GM23338 (cell line): Measurements from ENCODE around the gene ZC2HC1B. TPM values are rescaled to one million over a fixed set of nuclear protein-coding genes. Genes with fewer than 3 reads are reported as not detected.
A peak's percentile ranks its signal among the peaks of the same experiment; 100 is the strongest.

ENCODE experiments used
- ATAC-seq: fragments of 200-7000 bp; cut with Tn5 transposase; 3 replicates; pipeline ENCODE4 v1.9.1; 2020
- DNase-seq: peaks from one replicate; pipeline ENCODE4 v3.0.0-alpha.2; 2015; ENCODE audit warnings: low spot score
- H2AFZ ChIP-seq: fragments of 200-600 bp; sonication (generic); 2 replicates; pipeline ENCODE4 v1.8.0; 2016; ENCODE audit warnings: antibody characterized with exemption, mild to moderate bottlenecking, moderate library complexity
- H3F3A ChIP-seq: fragments of 200-600 bp; sonication (generic); replicated peaks from 2 replicates; pipeline ENCODE4 v1.8.0; 2017; ENCODE audit warnings: antibody characterized with exemption, mixed run types, low read depth
- H3K27ac ChIP-seq: fragments of 200-600 bp; sonication (generic); 2 replicates; pipeline ENCODE4 v1.6.1; 2016; ENCODE audit warnings: low read depth
- H3K27me3 ChIP-seq: fragments of 200-600 bp; sonication (generic); 2 replicates; pipeline ENCODE4 v1.8.0; 2016; ENCODE audit warnings: mild to moderate bottlenecking, mixed run types, moderate library complexity; ENCODE audit not compliant: insufficient read depth
- H3K36me3 ChIP-seq: fragments of 200-600 bp; sonication (generic); 2 replicates; pipeline ENCODE4 v1.8.0; 2016; ENCODE audit warnings: mild to moderate bottlenecking; ENCODE audit not compliant: insufficient read depth
- H3K4me1 ChIP-seq: fragments of 200-600 bp; sonication (generic); 2 replicates; pipeline ENCODE4 v1.8.0; 2016; ENCODE audit warnings: mild to moderate bottlenecking, moderate library complexity; ENCODE audit not compliant: insufficient read depth
- H3K4me2 ChIP-seq: fragments of 200-600 bp; sonication (generic); 2 replicates; pipeline ENCODE4 v1.7.1; 2017; ENCODE audit warnings: mixed run types
- H3K4me3 ChIP-seq: fragments of 200-600 bp; sonication (generic); 2 replicates; pipeline ENCODE4 v1.6.1; 2016; ENCODE audit warnings: mixed run types
- H3K79me2 ChIP-seq: fragments of 200-600 bp; sonication (generic); replicated peaks from 2 replicates; pipeline ENCODE4 v1.8.0; 2017; ENCODE audit warnings: mild to moderate bottlenecking; ENCODE audit not compliant: insufficient read depth
- H3K9me2 ChIP-seq: fragments of 200-600 bp; sonication (generic); 2 replicates; pipeline ENCODE4 v1.8.0; 2017; ENCODE audit not compliant: insufficient read depth
- H4K20me1 ChIP-seq: fragments of 200-600 bp; sonication (generic); replicated peaks from 2 replicates; pipeline ENCODE4 v1.8.0; 2017; ENCODE audit warnings: mild to moderate bottlenecking; ENCODE audit not compliant: insufficient read depth
- H3K27ac Mint-ChIP-seq: 2 replicates; pipeline ENCODE4 v1.8.0; 2020; ENCODE audit warnings: inconsistent platforms, mild to moderate bottlenecking, moderate library complexity, mixed read lengths
- H3K27me3 Mint-ChIP-seq: 3 replicates; pipeline ENCODE4 v1.8.0; 2022; ENCODE audit warnings: low read depth, mild to moderate bottlenecking, moderate library complexity, mixed read lengths, inconsistent platforms; ENCODE audit not compliant: insufficient read depth, poor library complexity
- H3K36me3 Mint-ChIP-seq: 3 replicates; pipeline ENCODE4 v1.8.0; 2021; ENCODE audit warnings: low read depth, mild to moderate bottlenecking, inconsistent platforms, moderate library complexity, mixed read lengths
- H3K4me1 Mint-ChIP-seq: 3 replicates; pipeline ENCODE4 v1.8.0; 2020; ENCODE audit warnings: mild to moderate bottlenecking, inconsistent platforms, mixed read lengths
- H3K4me3 Mint-ChIP-seq: 3 replicates; pipeline ENCODE4 v1.8.0; 2021; ENCODE audit warnings: moderate library complexity, mild to moderate bottlenecking, inconsistent platforms, mixed read lengths
- H3K9me3 Mint-ChIP-seq: 3 replicates; pipeline ENCODE4 v1.8.0; 2020; ENCODE audit warnings: moderate library complexity, mild to moderate bottlenecking, inconsistent platforms, mixed read lengths
- CREB1 ChIP-seq: fragments of 250-450 bp; sonication (Bioruptor Pico); IDR thresholded peaks from 2 replicates; pipeline ENCODE4 v1.5.0; 2020; ENCODE audit warnings: low read depth, mild to moderate bottlenecking, moderate library complexity
- CTCF ChIP-seq, 2 experiments: fragments of 200-600 bp in 1 of 2; sonication (generic) in 1 of 2; conservative IDR thresholded peaks; 2 replicates each; pipeline versions ENCODE4 v1.5.1 to v1.6.1; 2016 to 2017; ENCODE audit warnings: antibody characterized with exemption in 2 of 2, low read depth in 2 of 2, mild to moderate bottlenecking in 2 of 2, moderate library complexity in 1 of 2
- ETS1 ChIP-seq: IDR thresholded peaks from 2 replicates; pipeline ENCODE4 v1.6.1; 2016; ENCODE audit warnings: antibody characterized with exemption
- EZH2 ChIP-seq: fragments of 200-600 bp; sonication (generic); IDR thresholded peaks from one replicate; pipeline ENCODE4 v1.8.0; 2017; ENCODE audit warnings: antibody characterized with exemption, mild to moderate bottlenecking, low read depth; ENCODE audit not compliant: unreplicated experiment
- EZH2phosphoT487 ChIP-seq: fragments of 200-600 bp; sonication (generic); IDR thresholded peaks from one replicate; pipeline ENCODE4 v1.8.1; 2018; ENCODE audit warnings: antibody characterized with exemption; ENCODE audit not compliant: unreplicated experiment
- JUNB ChIP-seq: IDR thresholded peaks from one replicate; pipeline ENCODE4 v1.6.1; 2016; ENCODE audit warnings: antibody characterized with exemption; ENCODE audit not compliant: unreplicated experiment
- NANOG ChIP-seq: IDR thresholded peaks from 2 replicates; pipeline ENCODE4 v1.6.1; 2016; ENCODE audit warnings: antibody characterized with exemption, borderline replicate concordance
- POLR2AphosphoS5 ChIP-seq: IDR thresholded peaks from 2 replicates; pipeline ENCODE4 v1.6.1; 2016; ENCODE audit warnings: antibody characterized with exemption, low read depth
- REST ChIP-seq: IDR thresholded peaks from one replicate; pipeline ENCODE4 v1.6.1; 2018; ENCODE audit warnings: antibody characterized with exemption; ENCODE audit not compliant: unreplicated experiment
- STAT1 ChIP-seq: IDR thresholded peaks from one replicate; pipeline ENCODE4 v1.6.1; 2016; ENCODE audit warnings: antibody characterized with exemption; ENCODE audit not compliant: unreplicated experiment
- ZNF114 ChIP-seq: fragments of 250-450 bp; sonication (Bioruptor Pico); IDR thresholded peaks from 2 replicates; pipeline ENCODE4 v1.5.0; 2020; ENCODE audit warnings: mild to moderate bottlenecking, moderate library complexity
- ZNF331 ChIP-seq: fragments of 250-450 bp; sonication (Bioruptor Pico); IDR thresholded peaks from 2 replicates; pipeline ENCODE4 v1.5.0; 2020; ENCODE audit warnings: low read depth, mild to moderate bottlenecking, moderate library complexity
- ZNF462 ChIP-seq: fragments of 250-450 bp; sonication (Bioruptor Pico); IDR thresholded peaks from 2 replicates; pipeline ENCODE4 v1.5.0; 2020; ENCODE audit warnings: mild to moderate bottlenecking, moderate library complexity
- polyA plus RNA-seq: library from polyadenylated mRNA; unstranded; fragments of >200 nt; fragmentation: Nextera tagmentation; extraction: Ambion mirVana; gene quantifications from 2 replicates; pipeline ENCODE4 v1.2.1, GENCODE V29; 2016
- total RNA-seq: library from RNA; depleted of rRNA; stranded (reverse); fragments of >200 nt; shearing (Covaris generic); gene quantifications from 2 replicates; pipeline ENCODE4 v1.2.3, GENCODE V29; 2014

ZC2HC1B gene
- total and polyA plus RNA-seq, 2 experiments from 2014 or later: not detected

- H3K27ac ChIP-seq: no peak overlapping the region
- no peaks in the 10 kb centered on the region for H3F3A ChIP-seq
- Mint-ChIP-seq H3K27ac (no peak overlapping the region), H3K36me3 (no peaks in the 10 kb centered on the region), H3K9me3 (no peaks in the 10 kb centered on the region), H3K4me3 (no peak overlapping the region), H3K4me1 (no peaks in the 10 kb centered on the region), H3K27me3 (no peaks in the 10 kb centered on the region)
- no peak overlapping the region for H3K4me2 ChIP-seq
- H3K9me2 ChIP-seq: no peaks in the 10 kb centered on the region
- no peaks in the 10 kb centered on the region for H4K20me1 ChIP-seq
- H3K4me1 ChIP-seq: no peaks in the 10 kb centered on the region
- TF ChIP-seq ZNF462 (CRISPR knock-in tag) (no peak), CTCF (conservative IDR thresholded peaks at IDR 0.05; ENCODE audit: low read depth in 2 of 2) (no peak), REST (no peak), NANOG (no peak), STAT1 (no peak), ZNF114 (CRISPR knock-in tag) (no peak), JUNB (no peak), EZH2 (no peak), ETS1 (no peak), EZH2phosphoT487 (no peak), POLR2AphosphoS5 (no peak), ZNF331 (no peak), CREB1 (CRISPR knock-in tag) (no peak)
- 0 out of 2 replicates have a peak overlapping the region, but pooled peaks have one; percentile 24 for H2AFZ ChIP-seq
- no peak overlapping the region for H3K4me3 ChIP-seq
- peak; percentile 39 for DNase-seq
- no peaks in the 10 kb centered on the region for H3K79me2 ChIP-seq
- H3K27me3 ChIP-seq: no peaks in the 10 kb centered on the region
- ATAC-seq: peak; percentile 67
- H3K36me3 ChIP-seq: no peaks in the 10 kb centered on the region
Measured at GRCh38 chr6:143885116-143885515, 20.8 kb downstream of the ZC2HC1B start.
